Ovary (tissue), 9 donors: ENCODE data around the gene CTNND2. TPM values are rescaled to one million over a fixed set of nuclear protein-coding genes. Genes with fewer than 3 reads are reported as not detected.

Experiments
- DNase-seq, 5 donors: peaks; one replicate each; pipeline ENCODE4 v3.0.0-alpha.2; 2019 to 2020
- H3K27ac ChIP-seq, 2 donors: fragments of 200-600 bp; one replicate each; pipeline versions ENCODE4 v1.5.1 to v1.8.0; 2019 to 2022
- H3K27me3 ChIP-seq: fragments of 200-600 bp; one replicate; pipeline ENCODE4 v1.8.0; 2022
- H3K36me3 ChIP-seq: fragments of 200-600 bp; sonication (generic); one replicate; pipeline ENCODE4 v1.5.1; 2019
- H3K4me1 ChIP-seq: one replicate; pipeline ENCODE4 v1.8.1; 2013; ENCODE audit warnings: mild to moderate bottlenecking, moderate library complexity; ENCODE audit not compliant: insufficient read depth
- H3K4me3 ChIP-seq: fragments of 200-600 bp; sonication (generic); one replicate; pipeline ENCODE4 v1.5.1; 2017
- H3K9me3 ChIP-seq, 2 donors: fragments of 200-600 bp in 1 of 2; sonication (generic) in 1 of 2; one replicate each; pipeline versions ENCODE4 v1.5.1 to v1.8.1; 2013 to 2019; ENCODE audit warnings: mild to moderate bottlenecking in 1 of 2, moderate library complexity in 1 of 2
- EP300 ChIP-seq: sonication (generic); formaldehyde crosslinking; IDR thresholded peaks from one replicate; pipeline ENCODE4 v1.6.1; 2017; ENCODE audit warnings: antibody characterized with exemption
- POLR2A ChIP-seq: fragments of 450-650 bp; IDR thresholded peaks from one replicate; pipeline ENCODE4 v1.6.1; 2017; ENCODE audit warnings: antibody characterized with exemption, mild to moderate bottlenecking, moderate library complexity
- WGBS, 3 donors: extraction: QIAGEN DNeasy Blood & Tissue Kit in 1 of 3; methylation state at CpG; one replicate each; pipeline versions ENCODE4 v1.1.5 to v1.1.7; 2013 to 2017; 5-methylcytosine and 5-hydroxymethylcytosine counted together
- intact Hi-C, 4 donors: fragments of 100-400 bp; cut with DNase I; formaldehyde crosslinking; loops; one replicate each; pipeline versions ENCODE4 v1.11.0 to v1.15.1; 2022 to 2023
- polyA plus RNA-seq, 2 donors: library from polyadenylated mRNA; stranded (reverse); fragments of 200-250 nt in 1 of 2; fragments of 350-450 nt in 1 of 2; fragmentation: Illumina TruSeq in 1 of 2; extraction: RNeasy Lipid Tissue Mini Kit (QIAGEN cat#74804) in 1 of 2; gene quantifications; one replicate each; pipeline ENCODE4 v1.2.3, GENCODE V29; 2013 to 2014
- total RNA-seq, 7 donors: library from RNA; depleted of rRNA in 2 of 7; stranded (reverse); fragments of >200 nt in 2 of 7; fragmentation: NEBNext Ultra II Directional in 3 of 7; extraction: Animal tissue kit (Norgen Biotek cat#: 25700) in 3 of 7; gene quantifications; one replicate each; pipeline versions ENCODE4 v1.1.0 to v1.2.4, GENCODE V29; 2016 to 2023
- TF ChIP-seq, protein P1 (sequence below), 3 donors: fragments of 450-650 bp in 2 of 3; fragments of 200-600 bp in 1 of 3; IDR thresholded peaks; one replicate each; pipeline versions ENCODE4 v1.5.1 to v1.8.0; 2016 to 2022; ENCODE audit warnings: antibody characterized with exemption in 3 of 3, mild to moderate bottlenecking in 1 of 3
- donor health status: DM: no; HTN: no; CAD: no; lungs with moderate emphysema.
- donor health status: DM: no; HTN: no; CAD: no.
- donor health status: Bipolar disorder and iron deficiency.
- donor health status: DM: yes; HTN: yes; CAD: no.
- donor health status: DM: no; HTN: no; CAD: no.
- donor health status: DM: yes; HTN: yes; CAD: no.

Gene CTNND2
- total and polyA plus RNA-seq, 9 donors: 0.52 to 13.2 (median 2.3) TPM

DNA sequence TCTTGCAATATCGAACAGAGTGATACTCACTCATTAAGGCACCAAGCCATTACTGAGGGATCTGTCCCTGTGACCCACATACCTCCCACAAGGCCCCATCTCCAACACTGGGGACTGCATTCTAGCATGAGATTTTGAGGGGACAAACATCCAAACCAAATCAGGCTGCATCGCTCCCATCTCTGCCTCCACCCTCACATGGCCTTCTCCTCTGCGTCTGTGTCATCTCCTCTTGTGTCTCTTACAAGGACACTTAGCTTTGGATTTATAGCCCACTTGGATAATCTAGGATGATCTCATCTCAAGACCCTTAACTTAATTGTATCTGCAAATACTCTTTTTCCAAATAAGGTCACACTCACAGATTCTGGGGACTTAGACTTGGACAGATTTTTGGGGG, 858.8 kb downstream of the CTNND2 start:
- Histone ChIP-seq H3K4me3 (no peak overlapping the region), H3K27ac (no peak overlapping the region), H3K4me1 (no peaks in the 10 kb centered on the region), H3K27me3 (no peaks in the 10 kb centered on the region), H3K9me3 (no peaks in the 10 kb centered on the region), H3K36me3 (no peaks in the 10 kb centered on the region)
- no peak for DNase-seq
- TF ChIP-seq POLR2A (no peak), EP300 (no peak)
- TF ChIP-seq, protein P1, sequence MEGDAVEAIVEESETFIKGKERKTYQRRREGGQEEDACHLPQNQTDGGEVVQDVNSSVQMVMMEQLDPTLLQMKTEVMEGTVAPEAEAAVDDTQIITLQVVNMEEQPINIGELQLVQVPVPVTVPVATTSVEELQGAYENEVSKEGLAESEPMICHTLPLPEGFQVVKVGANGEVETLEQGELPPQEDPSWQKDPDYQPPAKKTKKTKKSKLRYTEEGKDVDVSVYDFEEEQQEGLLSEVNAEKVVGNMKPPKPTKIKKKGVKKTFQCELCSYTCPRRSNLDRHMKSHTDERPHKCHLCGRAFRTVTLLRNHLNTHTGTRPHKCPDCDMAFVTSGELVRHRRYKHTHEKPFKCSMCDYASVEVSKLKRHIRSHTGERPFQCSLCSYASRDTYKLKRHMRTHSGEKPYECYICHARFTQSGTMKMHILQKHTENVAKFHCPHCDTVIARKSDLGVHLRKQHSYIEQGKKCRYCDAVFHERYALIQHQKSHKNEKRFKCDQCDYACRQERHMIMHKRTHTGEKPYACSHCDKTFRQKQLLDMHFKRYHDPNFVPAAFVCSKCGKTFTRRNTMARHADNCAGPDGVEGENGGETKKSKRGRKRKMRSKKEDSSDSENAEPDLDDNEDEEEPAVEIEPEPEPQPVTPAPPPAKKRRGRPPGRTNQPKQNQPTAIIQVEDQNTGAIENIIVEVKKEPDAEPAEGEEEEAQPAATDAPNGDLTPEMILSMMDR (IDR thresholded peaks at IDR 0.05): no peak
- intact Hi-C loops: no loop called here
- 82 to 86% (median 82%) methylated on average over 3 of the region's 3 CpGs for WGBS, 3 donors

DNA sequence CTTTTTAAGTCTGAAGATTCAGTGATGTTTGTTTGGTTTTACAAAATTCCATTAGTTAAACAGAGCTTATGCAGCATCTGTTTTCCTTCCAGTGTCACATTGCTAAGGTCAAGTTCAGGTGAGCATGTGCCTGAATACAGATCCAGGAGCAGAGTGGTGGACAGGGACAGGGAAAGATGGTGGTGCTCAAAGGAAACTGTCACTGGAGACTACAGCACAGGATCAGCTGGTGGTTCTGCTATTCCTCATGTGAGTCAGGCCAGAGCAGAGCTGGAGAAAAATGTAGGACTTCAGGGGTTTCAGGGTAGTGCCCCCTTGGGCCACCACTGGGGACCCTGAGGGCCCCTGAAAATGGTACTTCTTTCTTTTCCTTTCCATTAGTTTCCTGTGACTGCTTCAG, 859.7 kb downstream of the CTNND2 start:
- Histone ChIP-seq H3K9me3 (no peaks in the 10 kb centered on the region), H3K36me3 (no peaks in the 10 kb centered on the region), H3K27ac (no peak overlapping the region), H3K27me3 (no peaks in the 10 kb centered on the region), H3K4me3 (no peak overlapping the region), H3K4me1 (no peaks in the 10 kb centered on the region)
- no peak for DNase-seq
- intact Hi-C loops: no loop called here
- TF ChIP-seq, protein P1 (IDR thresholded peaks at IDR 0.05): no peak
- TF ChIP-seq EP300: no peak
- no peak for TF ChIP-seq POLR2A

DNA sequence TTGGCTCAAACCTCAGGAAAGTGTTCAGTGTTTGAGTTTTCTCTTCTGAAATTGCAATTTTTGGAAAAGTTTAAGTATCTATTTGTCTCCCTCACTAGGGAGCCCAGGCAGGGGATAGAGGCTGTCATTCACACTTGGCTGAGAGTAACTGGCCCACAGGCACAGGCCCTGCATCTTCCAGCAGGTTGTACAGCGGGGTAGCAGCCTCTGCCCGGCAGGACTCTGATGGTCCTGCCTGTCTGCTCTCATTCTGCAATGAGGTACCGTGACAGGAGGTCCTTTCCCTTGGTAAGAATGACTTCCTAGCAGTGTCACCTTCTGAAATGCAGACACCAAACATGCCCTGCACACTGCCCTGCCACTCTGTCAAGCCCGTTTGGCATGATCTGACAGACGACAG, 860.4 kb downstream of the CTNND2 start:
- no peaks in the 10 kb centered on the region for H3K4me1 ChIP-seq
- no peak for DNase-seq
- intact Hi-C loops: no loop called here

DNA sequence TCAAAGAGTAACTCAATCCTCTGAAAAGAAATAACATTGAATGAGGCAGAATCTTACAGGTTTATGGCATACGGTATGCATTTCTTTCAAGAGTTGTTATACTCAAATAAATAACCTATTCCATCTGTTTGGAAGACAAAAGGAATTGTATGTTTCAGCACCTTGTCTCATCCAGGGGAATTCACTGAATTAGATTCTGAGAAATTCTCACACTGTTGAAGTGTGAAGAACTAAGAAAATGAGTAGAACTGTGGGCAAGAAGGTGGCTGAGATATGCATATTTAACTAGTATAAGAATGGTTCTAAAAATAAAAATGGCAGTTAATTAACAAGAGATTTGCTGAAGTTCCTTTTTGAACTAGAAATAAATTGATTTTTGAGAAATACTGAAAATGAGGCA, 863.9 kb downstream of the CTNND2 start:
- Histone ChIP-seq H3K4me1 (no peaks in the 10 kb centered on the region), H3K27me3 (no peaks in the 10 kb centered on the region), H3K9me3 (no peaks in the 10 kb centered on the region), H3K27ac (no peak overlapping the region), H3K36me3 (no peaks in the 10 kb centered on the region), H3K4me3 (no peak overlapping the region)
- TF ChIP-seq POLR2A (no peak), EP300 (no peak)
- TF ChIP-seq, protein P1 (IDR thresholded peaks at IDR 0.05): no peak
- no peak for DNase-seq
- WGBS, 3 donors: 50 to 69% (median 59%) methylated on average over 1 of the region's 1 CpG
- intact Hi-C loops: no loop called here

More for the DNA sequence above, 860.4 kb downstream of the CTNND2 start:
- TF ChIP-seq EP300: no peak
- H3K36me3 ChIP-seq: no peaks in the 10 kb centered on the region
- H3K27me3 ChIP-seq: no peaks in the 10 kb centered on the region
- H3K9me3 ChIP-seq: no peaks in the 10 kb centered on the region
- no peak overlapping the region for H3K4me3 ChIP-seq
- 61 to 73% (median 65%) methylated on average over 5 of the region's 5 CpGs for WGBS, 3 donors
- H3K27ac ChIP-seq: no peak overlapping the region

DNA sequence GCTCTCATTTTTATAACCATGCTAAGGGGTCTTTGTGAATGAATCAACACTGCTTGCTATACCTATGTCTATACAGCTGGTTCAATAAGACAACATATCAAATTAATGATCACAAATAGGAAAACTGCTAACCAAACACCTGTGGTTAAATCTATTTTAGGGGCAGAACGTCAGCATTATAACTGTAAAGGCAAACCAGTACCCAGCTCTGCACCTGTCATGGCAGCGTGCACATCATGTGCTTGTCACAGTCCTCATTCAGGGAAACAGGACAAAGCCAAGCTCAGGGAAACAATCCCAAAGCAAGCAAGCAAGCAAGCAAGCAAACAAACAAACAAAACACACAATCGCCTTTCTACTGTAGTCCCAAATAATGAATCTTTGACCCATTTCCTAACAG, 865.5 kb downstream of the CTNND2 start:
- no peaks in the 10 kb centered on the region for H3K9me3 ChIP-seq
- no peak for DNase-seq
- no peaks in the 10 kb centered on the region for H3K4me1 ChIP-seq
- H3K27me3 ChIP-seq: no peaks in the 10 kb centered on the region
- intact Hi-C loops: no loop called here
- no peak overlapping the region for H3K27ac ChIP-seq
- H3K4me3 ChIP-seq: no peak overlapping the region
- WGBS, 3 donors: 71 to 90% (median 84%) methylated on average over 3 of the region's 3 CpGs
- H3K36me3 ChIP-seq: no peaks in the 10 kb centered on the region
- TF ChIP-seq, protein P1 (IDR thresholded peaks at IDR 0.05): no peak
- TF ChIP-seq EP300: no peak
- no peak for TF ChIP-seq POLR2A
